PC-3 (cell line): ENCODE measurements around the gene MSH4.

Experiments
- CTCF ChIP-seq: fragments of 300-600 bp; sonication (generic); conservative IDR thresholded peaks from 2 replicates; pipeline ENCODE4 v1.5.1; 2017; ENCODE audit warnings: antibody characterized with exemption, low read depth, mild to moderate bottlenecking, low read length
- EZH2 ChIP-seq: fragments of 300-600 bp; sonication (generic); IDR thresholded peaks from one replicate; pipeline ENCODE4 v1.6.1; 2017; ENCODE audit warnings: antibody characterized with exemption, mild to moderate bottlenecking, low read length; ENCODE audit not compliant: unreplicated experiment

- TF ChIP-seq CTCF (no peak), EZH2 (no peak)
Measured at GRCh38 chr1:75855010-75855409, 58.3 kb downstream of the MSH4 start.
